Amniotic epithelial cell (primary cell): ENCODE data around the gene EGFR.
"Not testable (repeated sequence)": the region's sequence is repeated elsewhere in the genome, so short reads cannot be mapped to it uniquely, and the experiment has no call there.

Source experiments
- DNase-seq: peaks from one replicate; pipeline ENCODE4 v3.0.0-alpha.2; 2010; ENCODE audit warnings: low read depth

EGFR gene

DNA sequence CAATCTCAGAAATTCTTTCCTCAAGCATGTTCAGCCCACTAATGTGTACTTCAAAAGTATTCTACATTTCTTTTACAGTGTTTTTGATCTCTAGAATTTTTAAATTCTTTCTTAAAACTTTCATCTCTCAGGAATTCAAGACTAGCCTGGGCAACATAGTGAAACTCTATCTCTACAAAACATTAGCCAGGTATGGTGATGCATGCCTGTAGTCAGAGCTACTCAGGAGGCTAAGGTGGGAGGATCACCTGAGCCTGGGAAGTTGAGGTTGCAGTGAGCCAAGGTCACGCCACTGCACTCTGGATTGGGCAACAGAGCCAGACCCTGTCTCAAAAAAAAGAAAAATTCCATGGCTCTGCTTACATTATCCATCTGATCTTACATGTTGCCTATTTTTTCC is 5.0 kb upstream of the EGFR start:
- no peak for DNase-seq

- DNase-seq = no peak
These were observed 2.6 kb upstream of the EGFR start for GRCh38 chr7:55016061-55016745.

GRCh38 chr7:55016746-55017090 is 2.1 kb upstream of the EGFR start:
- DNase-seq = no peak

- DNase-seq = no peak
These were observed 976 bp upstream of the EGFR start for GRCh38 chr7:55017841-55018240.

DNA sequence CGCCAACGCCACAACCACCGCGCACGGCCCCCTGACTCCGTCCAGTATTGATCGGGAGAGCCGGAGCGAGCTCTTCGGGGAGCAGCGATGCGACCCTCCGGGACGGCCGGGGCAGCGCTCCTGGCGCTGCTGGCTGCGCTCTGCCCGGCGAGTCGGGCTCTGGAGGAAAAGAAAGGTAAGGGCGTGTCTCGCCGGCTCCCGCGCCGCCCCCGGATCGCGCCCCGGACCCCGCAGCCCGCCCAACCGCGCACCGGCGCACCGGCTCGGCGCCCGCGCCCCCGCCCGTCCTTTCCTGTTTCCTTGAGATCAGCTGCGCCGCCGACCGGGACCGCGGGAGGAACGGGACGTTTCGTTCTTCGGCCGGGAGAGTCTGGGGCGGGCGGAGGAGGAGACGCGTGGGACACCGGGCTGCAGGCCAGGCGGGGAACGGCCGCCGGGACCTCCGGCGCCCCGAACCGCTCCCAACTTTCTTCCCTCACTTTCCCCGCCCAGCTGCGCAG is 424 bp downstream of the EGFR start:
- peak; percentile 20 for DNase-seq

DNA sequence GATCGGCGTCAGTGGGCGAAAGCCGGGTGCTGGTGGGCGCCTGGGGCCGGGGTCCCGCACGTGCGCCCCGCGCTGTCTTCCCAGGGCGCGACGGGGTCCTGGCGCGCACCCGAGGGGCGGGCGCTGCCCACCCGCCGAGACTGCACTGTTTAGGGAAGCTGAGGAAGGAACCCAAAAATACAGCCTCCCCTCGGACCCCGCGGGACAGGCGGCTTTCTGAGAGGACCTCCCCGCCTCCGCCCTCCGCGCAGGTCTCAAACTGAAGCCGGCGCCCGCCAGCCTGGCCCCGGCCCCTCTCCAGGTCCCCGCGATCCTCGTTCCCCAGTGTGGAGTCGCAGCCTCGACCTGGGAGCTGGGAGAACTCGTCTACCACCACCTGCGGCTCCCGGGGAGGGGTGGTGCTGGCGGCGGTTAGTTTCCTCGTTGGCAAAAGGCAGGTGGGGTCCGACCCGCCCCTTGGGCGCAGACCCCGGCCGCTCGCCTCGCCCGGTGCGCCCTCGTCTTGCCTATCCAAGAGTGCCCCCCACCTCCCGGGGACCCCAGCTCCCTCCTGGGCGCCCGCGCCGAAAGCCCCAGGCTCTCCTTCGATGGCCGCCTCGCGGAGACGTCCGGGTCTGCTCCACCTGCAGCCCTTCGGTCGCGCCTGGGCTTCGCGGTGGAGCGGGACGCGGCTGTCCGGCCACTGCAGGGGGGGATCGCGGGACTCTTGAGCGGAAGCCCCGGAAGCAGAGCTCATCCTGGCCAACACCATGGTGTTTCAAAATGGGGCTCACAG is 1.1 kb downstream of the EGFR start:
- no peak for DNase-seq

DNA sequence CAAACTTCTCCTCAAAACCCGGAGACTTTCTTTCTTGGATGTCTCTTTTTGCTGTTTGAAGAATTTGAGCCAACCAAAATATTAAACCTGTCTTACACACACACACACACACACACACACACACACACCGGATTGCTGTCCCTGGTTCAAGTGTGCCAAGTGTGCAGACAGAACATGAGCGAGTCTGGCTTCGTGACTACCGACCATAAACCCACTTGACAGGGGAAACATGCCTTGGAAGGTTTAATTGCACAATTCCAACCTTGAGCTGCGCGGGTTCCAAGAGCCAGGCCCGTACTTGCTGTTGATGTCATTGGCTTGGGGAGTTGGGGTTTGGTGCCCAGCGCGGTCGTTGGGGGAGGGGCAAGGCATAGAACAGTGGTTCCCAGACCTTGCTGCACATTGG is 1.7 kb downstream of the EGFR start:
- DNase-seq = peak; percentile 78

DNA sequence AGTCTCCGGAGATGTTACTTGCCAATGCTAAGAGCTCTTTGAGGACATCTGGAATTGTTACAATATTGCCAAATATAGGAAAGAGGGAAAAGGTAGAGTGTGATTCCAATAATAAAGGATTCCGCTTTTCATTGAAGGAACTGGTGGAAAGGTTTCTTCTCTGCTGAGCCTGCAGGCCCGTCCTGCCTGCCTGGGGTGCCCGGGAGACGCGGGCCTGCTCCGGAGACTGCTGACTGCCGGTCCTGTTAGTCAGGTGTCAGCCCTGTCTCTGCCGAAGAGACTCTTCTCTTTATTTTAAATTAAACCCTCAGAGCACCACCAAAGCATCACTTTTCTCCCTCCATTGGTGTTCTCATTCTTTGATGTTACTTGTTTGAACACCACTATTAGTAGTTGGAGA is 2.2 kb downstream of the EGFR start:
- no peak for DNase-seq

GRCh38 chr7:55022002-55022985 is 3.5 kb downstream of the EGFR start:
- no peak for DNase-seq

DNA sequence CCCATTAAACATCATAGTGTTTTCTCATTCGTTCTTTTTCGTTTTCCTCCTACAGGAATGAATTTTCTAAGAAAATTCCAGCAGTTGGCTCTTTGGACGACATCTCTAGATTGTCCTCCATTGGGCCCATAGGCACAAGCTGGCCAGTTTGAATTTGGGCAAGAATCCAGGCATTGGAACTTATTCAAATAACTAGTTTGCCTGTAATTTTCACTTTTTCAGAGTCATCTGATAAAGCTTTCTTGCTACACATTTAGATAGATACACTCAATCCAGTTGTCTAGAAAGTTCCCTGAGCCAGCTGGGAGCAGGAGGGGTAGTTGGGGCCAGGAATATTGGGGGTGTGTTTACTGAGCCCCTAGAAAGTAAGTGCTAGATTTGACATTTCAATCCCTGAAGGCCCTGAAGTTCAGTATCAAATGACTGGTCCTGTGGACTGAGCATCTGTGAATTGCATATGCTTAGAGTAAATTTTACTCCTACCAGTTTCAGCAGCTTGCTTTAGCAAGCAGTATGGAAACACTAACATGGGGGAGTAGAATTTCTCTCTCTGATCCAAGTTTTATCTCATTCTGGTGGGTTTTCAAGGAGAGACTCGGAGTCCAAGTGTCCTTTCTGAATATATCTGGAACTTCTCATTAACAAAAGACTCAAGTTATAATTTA is 5.2 kb downstream of the EGFR start:
- no peak for DNase-seq

DNA sequence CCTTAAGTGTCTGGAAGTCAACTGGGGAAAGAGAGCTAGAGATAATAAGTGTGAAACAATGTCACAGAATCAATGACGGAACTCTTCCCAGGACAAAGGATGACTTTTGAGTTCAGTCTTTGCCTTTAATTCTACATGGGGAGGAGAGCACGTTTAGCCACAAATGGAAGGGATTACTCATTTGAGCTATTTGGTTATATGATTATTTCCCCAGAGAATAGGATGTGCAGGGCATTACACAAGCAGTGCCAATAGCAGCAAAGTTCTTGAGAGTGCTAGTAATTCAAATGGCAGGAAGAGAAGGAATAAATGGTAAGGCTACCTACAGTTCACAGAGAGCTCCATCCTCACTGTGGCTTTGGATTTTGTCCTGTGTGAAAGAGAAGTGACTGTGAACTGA is 6.0 kb downstream of the EGFR start:
- DNase-seq = peak; percentile 37

DNA sequence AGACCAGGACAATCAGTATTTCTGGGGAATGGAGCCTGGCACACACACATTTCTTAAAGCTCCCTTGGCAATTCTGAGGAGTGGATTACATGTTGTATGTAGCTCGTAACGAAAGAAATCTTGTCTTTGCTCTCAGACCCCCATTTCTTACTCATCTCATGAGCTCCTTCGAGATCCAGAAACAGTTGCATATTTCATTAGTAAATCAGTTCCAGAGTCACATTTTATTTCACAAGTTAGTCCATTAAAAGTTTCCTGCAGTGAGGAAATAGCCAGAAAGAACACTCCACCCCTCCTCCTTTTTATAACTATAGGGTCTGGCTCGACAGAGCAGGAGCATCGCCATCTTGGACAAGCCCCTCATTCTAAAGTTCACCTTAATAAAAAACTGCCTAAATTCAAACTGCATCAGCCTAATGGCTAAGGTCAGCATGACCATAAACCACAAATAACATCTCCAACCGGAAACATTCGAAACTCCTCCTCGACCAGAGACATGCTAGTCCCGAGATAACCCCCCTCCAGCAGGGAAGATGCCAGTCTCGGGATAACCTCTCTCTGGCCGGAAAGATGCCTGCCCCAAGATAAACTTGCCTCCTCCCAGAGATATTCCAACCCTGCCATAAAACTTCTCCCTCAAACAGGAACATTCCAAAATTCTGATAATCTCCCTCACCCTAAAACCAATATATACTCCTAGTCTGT is 7.4 kb downstream of the EGFR start:
- peak; percentile 58 for DNase-seq

DNA sequence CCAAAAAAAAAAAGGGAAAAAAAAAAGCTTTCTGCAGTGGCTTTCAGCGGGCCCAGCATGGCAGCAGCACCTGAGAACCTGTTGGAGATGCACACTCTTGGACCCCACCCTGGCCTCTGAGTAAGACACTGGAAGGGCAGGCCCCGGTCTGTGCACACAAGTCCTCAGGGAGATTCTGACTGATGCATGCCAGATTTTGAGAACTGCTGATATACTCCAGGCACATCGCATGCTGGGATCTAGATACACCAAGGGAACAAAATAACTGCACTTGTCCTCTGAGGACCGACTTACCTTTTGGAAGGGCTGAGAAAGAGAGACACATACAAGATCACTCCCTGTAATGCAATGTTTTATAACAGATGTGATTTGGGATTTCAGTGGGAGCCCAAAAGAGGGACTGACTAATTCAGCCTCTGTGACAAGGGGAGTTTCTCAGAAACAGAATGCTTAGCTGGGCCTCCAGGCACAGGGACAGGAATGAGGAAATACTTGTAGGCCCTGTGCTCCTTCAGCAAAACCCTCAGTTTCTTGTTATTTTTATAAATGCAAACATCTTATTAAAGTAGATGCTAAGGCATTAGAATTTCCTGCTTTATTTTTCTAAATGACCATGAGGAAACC is 8.2 kb downstream of the EGFR start:
- no peak for DNase-seq

- no peak for DNase-seq
These were observed 9.2 kb downstream of the EGFR start for GRCh38 chr7:55028011-55028410.

GRCh38 chr7:55030314-55030713 is 11.5 kb downstream of the EGFR start:
- DNase-seq = no peak

DNA sequence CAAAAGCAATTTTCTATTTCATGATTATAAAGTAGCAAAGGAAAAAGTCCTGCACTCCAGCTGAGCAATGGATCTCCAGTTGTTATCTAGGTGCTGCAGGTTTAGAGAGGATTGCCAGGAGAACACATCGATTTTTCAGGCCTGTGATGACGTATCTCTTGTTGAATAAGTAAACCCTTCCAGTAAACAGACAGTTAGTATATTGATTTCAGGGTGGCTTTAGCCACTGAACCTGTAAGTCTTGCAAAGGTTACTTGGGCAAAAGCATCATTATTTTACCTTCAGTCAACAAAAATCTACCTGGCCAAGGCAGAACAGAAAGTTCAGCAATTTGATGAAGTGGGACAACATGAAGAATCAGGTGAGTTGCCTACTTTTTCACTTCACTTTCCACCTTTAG is 12.3 kb downstream of the EGFR start:
- no peak for DNase-seq

- DNase-seq = no peak
These were observed 13.4 kb downstream of the EGFR start for GRCh38 chr7:55032069-55032699.

DNA sequence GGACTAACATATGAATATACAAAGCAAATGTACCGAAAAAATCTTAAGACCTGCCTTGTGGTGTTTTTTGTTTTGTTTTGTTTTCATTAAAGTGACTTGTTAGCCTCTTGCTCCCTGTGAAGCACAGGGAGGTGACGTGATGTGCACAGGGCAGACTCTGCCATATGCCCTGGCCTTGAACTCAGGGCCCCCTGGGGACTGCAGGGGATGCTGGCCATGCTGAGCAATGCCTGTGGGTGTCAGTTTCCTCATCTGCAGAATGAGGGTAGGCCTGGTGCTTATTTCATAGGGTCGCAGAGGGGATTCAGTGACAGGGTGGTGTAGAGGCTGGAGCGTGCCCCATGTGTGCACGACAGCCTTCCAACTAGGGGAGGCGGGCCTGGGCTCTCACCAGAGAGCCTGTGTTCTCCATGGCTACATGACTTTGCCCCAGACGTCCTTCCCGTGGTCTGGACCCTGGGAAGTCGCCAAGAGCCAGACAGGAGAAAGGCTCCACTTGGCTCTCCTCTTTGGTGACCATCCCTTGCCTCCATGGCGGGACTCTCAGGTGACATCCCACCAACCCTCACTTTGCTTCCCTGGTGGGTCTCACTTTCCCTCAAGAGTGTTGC is 14.5 kb downstream of the EGFR start:
- DNase-seq = no peak

DNA sequence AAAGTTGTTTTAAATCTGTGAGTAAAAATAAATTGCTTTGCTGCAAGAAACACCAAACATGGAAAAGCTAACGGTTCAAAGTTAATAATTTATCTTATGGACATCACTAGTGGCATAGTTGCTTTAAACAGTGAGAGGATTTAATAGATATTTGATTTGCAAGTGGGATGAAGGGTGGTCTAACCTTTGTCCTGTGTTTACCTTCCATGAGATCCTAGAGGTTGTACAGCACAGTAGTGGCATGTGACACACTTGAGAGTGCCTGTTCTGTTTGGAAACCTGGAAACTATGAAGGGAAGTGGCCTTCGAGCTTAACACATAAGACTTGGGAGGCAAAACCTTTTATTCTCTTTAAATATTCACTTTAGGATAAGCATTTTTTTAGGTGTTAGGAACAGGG is 16.0 kb downstream of the EGFR start:
- no peak for DNase-seq

GRCh38 chr7:55035410-55035809 is 16.6 kb downstream of the EGFR start:
- DNase-seq = not testable (repeated sequence)
